ENCODE measurements around the gene THEM4.
"Not testable (repeated sequence)": the region's sequence is repeated elsewhere in the genome, so short reads cannot be mapped to it uniquely, and the experiment has no call there.

THEM4 gene

DNA sequence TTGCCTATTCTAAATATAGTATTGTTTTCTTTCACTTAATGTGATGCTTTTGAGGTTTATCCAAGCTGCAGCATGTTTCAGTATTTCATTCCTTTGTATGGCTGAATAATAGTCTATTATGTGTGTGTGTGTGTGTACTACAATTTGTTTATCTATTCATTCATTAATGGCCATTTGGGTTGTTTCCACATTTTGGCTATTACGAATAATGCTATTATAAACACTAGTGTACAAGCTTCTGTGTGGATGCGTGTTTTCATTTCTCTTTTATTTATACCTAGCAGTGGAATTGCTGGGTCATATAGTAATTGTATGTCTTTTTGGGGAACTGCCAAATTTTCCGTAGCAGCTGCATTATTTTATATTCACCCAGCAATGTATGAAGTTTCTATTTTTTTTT is 40.8 kb downstream of the THEM4 start:
- no peak for DNase-seq

DNA sequence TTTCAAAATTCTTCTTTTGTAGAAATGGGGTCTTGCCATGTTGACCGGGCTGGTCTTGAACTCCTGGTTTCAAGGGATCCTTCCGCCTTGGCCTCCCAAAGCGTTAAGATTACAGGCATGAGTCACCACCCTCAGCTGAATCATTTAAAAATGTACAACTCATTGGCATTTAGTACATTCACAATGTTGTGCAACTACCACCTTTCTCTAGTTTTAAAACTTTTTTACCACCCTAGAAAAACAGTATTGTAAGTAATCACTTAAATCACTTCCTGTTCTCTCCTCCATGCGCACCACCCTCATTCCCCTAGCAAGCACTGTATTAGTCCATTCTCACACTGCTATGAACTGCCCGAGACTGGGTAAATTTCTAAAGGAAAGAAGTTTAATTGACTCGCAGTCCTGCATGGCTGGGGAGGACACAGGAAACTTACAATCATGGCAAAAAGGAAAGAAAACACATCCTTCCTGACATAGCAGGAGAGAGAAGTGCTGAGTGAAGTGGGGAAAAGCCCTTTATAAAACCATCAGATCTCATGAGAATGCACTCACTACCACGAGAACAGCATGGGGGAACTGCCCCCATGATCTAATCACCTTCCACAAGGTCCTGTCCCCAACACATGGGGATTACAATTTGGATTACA is 41.4 kb downstream of the THEM4 start:
- in situ Hi-C loops (cut with MboI; ENCODE audit: low pct_unique_long_range_greater_than_20kb, low sequenced_read_pairs) = no loop called here
- peak; percentile 52 for DNase-seq

More for the DNA sequence above, 40.8 kb downstream of the THEM4 start:
- in situ Hi-C loops (cut with MboI; ENCODE audit: low pct_unique_long_range_greater_than_20kb, low sequenced_read_pairs) = no loop called here

DNA sequence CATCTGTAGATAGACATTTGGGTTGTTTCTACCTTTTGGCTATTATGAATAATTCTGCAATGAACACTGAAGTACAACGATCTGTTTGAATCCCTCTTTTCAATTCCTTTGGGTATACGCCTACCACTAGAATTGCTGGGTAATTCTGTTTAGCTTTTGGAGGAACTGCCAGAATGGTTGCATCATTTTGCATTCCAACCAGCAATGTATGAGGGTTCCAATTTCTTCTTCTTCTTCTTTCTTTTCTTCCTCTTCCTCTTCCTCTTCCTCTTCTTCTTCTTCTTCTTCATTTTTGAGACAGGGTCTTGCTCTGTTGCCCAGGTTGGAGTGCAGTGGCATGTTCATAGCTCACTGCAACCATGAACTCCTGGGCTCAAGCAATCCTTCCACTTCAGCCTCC is 42.0 kb downstream of the THEM4 start:
- in situ Hi-C loops (cut with MboI; ENCODE audit: low pct_unique_long_range_greater_than_20kb, low sequenced_read_pairs) = no loop called here
- no peak for DNase-seq

DNA sequence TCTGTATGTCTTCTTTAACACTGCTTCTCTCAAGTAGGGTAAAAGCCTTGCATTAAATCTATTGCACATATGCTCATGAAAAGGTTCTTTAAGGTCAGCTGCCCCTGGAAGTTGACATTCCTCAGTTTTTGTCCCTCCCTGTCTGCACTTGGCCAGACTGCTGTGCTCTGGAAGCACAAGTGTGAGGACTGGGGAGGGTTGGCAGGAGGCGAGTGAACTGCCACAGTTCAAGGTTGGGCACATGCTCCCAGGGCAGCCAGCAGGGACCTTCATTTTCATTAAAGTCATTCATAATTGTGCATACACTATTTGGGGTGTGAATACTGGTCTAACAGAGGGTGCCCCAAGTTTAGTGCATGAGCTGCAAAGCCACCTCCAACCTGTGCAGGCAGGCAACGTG is 44.9 kb downstream of the THEM4 start:
- DNase-seq = no peak
- in situ Hi-C loops (cut with MboI; ENCODE audit: low pct_unique_long_range_greater_than_20kb, low sequenced_read_pairs) = no loop called here

DNA sequence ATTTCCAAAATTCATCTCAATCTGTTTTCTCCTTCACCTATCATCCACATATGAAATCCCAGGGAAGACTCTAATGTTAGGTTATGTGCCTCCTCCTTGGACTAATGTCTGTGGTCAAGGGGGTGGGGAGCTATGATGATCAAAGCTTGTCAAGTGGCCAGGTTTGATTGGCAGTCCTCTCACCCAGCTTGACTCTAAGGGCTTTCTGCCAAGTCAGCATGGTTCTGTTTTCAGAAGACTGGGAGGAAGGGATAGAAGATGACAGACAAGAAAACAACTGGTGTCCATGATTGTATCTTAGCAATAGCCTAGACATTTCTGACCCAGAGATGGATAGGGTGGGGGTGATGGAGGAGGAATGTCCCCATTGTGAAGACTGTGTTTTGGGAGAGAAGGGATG is 46.7 kb downstream of the THEM4 start:
- DNase-seq = no peak
- in situ Hi-C loops (cut with MboI; ENCODE audit: low pct_unique_long_range_greater_than_20kb, low sequenced_read_pairs) = no loop called here

DNA sequence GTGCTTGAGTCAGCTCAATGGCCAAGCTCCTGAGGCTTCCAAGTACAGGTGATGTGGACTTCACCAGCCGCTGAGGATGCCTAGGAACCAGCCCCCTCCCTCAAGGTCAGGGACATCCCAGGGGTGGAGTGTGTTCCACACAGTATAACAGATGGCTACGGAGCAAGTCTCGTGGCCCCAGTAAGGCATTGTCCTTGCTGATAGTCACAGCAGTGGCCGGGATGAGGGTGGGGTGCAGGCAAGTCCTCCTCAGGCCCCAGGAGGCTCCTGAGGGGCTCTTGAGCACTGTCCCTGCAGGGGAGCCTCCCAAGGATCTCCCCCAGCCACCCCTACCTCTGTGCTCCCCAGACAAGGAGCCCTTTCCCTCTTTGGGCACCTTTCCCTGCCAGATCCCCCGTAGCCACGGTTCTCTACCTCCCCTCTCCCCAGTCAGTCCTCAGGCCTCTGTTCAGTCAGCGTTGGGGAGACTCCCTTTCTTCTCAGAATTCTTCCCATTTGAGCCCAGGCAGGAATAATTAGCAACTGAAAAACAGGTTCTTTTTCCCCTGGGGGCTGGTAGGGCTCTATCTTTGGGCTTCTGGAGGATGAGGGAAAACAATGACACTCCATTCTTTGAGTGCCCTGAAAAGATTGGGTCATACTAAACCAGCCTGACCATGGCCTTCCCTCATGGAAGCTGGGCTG is 48.7 kb downstream of the THEM4 start:
- no peak for DNase-seq
- in situ Hi-C loops (cut with MboI; ENCODE audit: low pct_unique_long_range_greater_than_20kb, low sequenced_read_pairs) = no loop called here

DNA sequence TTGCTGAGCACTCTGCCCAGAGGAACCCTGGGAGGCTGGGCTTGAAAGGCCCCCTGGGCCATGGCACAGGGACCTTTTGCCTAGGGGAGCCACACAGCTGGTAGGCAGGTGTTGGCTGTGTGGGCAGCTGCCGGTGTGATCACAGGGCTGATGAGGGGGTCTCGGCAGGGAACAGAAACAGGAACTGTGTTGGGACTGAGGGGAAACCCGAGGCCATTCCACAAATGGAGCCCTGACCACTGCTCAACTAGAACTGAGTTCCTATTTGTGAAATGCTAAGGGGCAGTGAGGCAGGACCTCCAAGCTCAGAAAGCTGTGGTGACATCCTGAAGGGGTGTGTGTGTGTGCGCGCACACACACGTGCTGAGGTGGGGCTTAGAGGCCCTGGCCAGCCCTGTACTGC is 49.4 kb downstream of the THEM4 start:
- in situ Hi-C loops (cut with MboI; ENCODE audit: low pct_unique_long_range_greater_than_20kb, low sequenced_read_pairs) = no loop called here
- DNase-seq = no peak

DNA sequence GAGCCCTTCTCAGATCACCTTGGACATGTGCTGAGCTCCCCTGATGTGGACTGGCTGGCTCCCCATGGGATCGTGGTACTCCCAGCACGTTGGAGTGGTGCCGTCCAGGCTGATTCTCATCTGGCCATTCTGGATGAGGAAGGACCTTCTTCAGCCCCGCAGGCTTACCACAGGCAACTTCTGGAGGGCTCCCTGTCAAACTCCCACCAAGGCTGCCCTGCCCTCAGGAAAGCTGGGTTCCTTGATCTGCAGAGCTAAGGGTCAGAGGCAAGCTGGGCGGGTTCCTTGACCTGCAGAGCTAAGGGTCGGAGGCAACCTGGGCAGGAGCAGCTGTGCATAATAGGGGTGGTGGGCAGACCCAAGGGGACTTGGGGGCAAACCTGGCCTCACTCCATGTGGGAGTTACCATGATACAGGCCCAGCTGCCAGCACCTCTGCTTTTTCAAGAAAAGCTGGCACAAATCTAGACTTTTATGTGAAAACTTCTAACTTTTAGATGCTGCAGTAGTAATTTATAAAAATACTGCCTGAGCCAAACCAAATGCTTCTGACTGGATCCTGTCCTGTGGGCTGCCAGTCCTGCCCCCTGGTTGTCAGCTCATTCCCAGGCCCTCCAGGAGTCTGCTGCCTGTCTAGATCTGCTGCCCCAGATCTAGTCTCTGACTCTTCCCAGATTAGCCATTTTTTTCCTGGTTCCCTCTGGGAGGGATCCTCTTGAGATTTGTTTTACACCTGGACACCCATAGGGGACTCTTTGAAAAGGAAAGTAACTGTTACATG is 50.2 kb downstream of the THEM4 start:
- in situ Hi-C loops (cut with MboI; ENCODE audit: low pct_unique_long_range_greater_than_20kb, low sequenced_read_pairs) = no loop called here
- DNase-seq = no peak

DNA sequence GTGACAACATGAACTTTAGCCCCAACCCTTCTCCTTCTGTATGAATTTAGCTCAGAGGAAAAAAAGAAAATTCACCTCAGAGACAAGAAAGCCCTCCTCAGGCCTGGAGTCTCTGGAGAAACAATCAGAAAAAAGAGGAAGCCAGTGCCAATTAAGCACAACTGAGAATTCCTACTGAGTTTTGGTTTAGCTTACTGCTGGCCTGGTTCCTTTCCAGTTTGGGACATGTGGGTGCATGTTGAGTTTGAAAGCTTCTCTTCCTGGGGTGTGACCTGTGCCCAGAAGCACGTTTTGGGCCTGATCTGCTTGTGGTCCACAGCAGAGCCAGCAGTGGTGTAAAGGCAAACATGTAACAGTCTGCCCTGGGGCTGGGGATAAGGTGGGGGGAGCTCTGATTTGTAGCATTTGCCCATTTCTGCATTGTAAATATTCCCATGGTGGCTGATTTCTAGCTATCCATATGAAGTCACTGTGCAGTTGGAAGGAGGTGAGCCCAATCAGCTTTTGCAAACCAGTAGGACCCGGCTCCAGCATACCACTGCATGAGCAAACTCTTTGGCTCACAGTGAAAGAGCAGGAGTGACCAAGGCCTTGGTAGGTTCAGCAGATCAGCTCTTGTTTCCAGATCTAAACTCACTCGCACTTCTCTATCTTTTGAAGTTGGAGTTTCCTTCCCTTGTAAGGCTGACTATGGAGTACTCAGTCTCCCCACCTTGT is 51.1 kb downstream of the THEM4 start:
- in situ Hi-C loops (cut with MboI; ENCODE audit: low pct_unique_long_range_greater_than_20kb, low sequenced_read_pairs) = no loop called here
- peak; percentile 55 for DNase-seq

DNA sequence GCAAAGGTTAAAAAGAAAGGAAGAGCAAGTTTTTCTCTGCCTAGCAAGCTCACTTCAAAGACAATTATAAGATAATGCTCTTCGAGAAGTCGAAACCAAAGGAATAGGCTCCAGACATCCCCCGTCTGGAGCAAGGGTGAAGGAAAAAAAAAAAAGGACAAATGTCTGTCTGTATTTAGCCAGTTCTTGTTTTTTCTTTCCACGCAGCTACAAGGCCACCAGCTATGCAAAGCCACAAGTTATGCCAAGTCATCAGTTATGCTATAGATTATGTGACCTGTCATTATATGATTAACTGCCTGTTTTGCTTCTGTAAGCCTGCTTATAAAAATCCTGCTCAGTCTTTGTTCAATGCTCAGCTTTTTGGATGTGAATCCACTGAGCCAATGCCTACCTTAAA is 53.4 kb downstream of the THEM4 start:
- in situ Hi-C loops (cut with MboI; ENCODE audit: low pct_unique_long_range_greater_than_20kb, low sequenced_read_pairs) = no loop called here
- no peak for DNase-seq

DNA sequence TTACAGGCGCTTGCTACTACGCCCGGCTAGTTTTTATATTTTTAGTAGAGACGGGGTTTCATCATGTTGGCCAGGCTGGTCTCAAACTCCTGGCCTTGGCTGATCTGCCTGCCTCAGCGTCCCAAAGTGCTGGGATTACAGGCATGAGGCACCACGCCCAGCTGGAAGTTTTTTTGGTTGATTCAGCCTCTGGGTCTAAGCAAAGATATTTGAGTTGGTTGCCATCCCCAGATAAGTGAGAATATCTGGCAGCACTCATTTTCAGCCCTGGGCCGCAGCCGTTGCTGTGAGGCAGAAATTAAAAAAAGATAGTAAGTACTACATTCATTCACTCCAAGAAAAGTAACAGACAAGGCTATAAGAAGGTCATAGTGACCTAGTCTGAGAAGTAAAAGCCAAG is 53.8 kb downstream of the THEM4 start:
- DNase-seq; in situ Hi-C loops (cut with MboI; ENCODE audit: low pct_unique_long_range_greater_than_20kb, low sequenced_read_pairs): not testable (repeated sequence)

DNA sequence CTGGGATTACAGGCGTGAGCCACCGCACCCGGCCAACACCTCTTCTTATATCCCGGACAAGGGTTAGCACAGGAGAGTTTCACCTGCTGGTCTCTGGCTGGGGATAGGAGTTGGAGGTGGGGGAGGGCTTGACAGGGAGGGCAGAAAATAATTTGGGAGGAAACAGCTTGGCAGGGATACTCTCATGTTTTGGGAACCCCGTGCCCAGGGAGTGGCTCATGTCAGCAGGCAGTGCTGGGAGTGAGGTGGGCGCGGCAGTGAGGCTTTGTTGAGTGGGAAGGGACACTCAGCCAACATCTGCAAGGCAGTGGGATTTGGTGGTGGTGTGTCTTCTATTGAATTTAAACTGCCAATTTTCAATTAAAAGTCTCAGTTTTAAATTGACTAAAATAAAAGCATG is 54.7 kb downstream of the THEM4 start:
- in situ Hi-C loops (cut with MboI; ENCODE audit: low pct_unique_long_range_greater_than_20kb, low sequenced_read_pairs) = no loop called here

DNA sequence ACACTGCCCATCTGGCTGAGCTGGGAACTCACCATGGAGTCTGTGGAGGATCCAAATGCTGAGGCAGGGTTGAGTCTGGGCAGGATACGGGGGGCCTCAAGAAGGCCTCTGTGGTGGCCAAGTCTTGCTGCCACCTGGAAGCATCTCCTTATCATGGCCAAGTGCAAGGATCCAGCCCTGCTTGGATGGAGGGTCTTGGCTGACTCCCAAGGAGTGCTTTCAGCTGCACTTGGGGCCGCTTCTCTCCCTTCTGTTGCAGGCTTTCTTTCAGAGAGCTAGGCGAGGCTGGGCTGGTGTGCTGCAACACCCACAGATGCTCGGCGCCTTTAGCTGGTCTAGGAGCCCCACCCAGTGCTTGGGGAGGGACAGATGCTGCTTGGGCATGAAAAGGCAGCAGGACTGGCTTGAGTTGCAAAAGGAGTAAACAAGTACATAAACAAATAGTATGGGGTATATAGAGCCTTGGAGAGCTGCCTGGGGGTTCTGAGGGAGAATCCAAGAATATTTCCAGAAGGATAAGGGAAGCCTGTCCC is 55.8 kb downstream of the THEM4 start, which contains the start of gene THEM5:
THEM5 (minus strand) TSS at position 302 of the 533 bp plus-strand sequence; CDS start at position 155, 147 bp downstream.
- in situ Hi-C loops (cut with MboI; ENCODE audit: low pct_unique_long_range_greater_than_20kb, low sequenced_read_pairs) = no loop called here
- no peak for DNase-seq

More for the DNA sequence above, 54.7 kb downstream of the THEM4 start:
- no peak for DNase-seq

DNA sequence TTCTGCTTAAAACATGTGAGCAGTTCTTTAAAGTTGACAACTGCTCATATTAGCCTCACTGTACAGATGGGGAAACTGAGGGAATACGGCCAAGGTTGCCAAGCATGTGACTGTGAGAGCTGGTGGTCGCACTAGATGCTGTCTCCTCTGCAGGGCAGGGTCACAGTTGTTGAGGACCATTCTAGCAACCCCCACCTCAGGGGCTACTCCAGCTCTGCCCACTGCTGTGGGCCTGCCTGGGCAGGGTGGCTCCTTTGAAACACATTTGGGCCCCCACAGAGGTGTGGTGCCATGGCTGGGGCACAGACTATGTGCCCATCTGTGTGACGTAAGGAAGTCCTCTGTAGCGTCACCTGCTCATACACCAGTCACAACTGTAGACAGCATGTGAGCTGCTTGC is 56.6 kb downstream of the THEM4 start:
- in situ Hi-C loops (cut with MboI; ENCODE audit: low pct_unique_long_range_greater_than_20kb, low sequenced_read_pairs) = no loop called here

DNA sequence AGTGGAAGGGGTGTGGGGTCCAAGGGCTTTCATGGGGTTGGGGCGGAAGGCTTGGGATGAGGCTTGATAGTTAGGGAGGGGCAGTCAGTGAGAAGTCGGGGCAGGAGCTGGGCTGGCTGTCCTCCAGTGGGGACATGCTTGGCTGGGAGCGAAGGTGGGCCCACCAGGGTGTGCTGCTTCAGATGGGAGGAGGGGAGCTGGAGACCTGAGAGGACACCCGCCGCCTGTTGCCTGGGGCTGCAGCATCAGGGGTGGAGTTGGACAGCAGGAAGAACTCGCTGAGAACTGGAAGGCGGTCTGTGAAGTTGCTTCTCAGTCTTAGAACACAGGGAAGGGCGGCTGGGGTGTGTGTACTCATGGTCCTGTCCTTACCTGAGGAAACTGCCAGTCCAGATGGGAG is 57.4 kb downstream of the THEM4 start:
- DNase-seq = no peak
- in situ Hi-C loops (cut with MboI; ENCODE audit: low pct_unique_long_range_greater_than_20kb, low sequenced_read_pairs) = no loop called here

More for the DNA sequence above, 56.6 kb downstream of the THEM4 start:
- no peak for DNase-seq

DNA sequence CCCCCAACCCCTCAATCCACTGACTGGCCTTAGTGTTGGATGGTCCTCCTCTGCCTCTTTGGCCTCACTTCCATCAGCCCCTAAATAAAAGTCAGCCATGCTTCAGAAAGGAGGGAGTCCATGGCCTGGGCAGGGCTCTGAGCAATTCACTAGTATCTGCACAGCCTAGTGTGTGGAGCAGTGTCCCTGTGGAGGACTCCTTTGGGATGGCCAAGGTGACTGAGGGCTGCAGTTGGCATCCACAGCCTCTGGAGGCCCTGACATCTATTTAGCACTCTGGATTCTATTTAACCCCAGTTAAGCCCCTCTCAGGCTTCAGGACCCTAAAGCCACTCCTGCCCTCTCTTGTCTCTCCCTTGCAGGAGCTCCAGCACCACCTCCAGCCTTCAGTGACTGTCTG is 59.4 kb downstream of the THEM4 start:
- in situ Hi-C loops (cut with MboI; ENCODE audit: low pct_unique_long_range_greater_than_20kb, low sequenced_read_pairs) = no loop called here
- no peak for DNase-seq

DNA sequence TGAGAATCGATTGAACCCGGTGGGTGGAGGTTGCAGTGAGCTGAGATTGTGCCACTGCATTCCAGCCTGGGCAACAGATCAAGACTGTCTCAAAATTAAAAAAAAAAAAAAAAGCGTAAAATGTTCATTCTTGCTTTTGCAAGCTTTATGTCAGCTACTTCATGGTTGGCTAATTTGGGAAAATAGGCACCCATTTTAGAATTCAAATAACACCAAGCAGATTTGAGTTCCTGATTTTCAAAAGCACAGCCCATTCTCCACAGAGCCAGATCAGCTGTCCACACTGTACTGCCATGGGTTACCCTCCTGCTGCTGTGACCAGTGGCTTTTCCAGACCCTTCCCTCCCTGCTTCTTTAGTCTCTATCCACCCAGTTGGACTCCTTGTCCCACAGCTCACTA is 60.2 kb downstream of the THEM4 start:
- in situ Hi-C loops (cut with MboI; ENCODE audit: low pct_unique_long_range_greater_than_20kb, low sequenced_read_pairs) = no loop called here
- DNase-seq = no peak

DNA sequence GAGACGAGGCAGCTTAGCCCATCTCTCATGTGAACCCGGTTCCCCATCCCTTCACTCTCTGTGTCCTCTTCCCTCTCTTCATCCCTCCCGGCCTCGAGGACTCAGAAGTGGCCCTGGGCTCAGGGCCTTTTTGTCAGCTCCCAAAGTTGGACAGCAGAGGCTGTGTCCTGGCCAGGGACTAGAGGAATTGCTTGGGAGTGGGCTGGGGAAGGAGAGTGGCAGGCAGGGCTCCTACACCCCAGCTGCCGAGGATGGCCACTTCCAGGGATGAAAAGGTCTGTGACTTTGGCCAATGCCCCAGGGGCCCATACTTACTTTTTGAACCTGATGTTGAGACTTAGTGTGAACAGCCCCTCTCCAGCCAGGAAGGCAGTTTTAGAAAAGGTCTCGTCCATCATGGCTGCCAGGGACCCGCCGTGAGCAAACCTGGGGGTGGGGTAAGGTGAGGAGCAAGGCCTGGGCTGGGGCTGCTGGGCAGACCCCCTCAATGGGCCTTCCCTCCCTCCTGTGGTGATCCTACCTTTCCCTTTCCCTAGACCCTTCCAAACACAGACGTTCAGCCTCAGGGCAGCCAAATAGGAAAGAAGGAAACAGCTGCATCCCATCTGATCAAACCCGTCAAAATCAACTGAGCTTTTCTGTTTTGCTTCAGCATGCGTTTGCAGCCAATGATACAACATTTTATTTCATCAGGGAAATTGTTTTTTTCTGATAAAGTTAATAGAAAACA is 61.3 kb downstream of the THEM4 start:
- no peak for DNase-seq
- in situ Hi-C loops (cut with MboI; ENCODE audit: low pct_unique_long_range_greater_than_20kb, low sequenced_read_pairs) = no loop called here
